SU-DHL-6 (cell line): ENCODE results near the gene HOXD11.

Experiments used
- H2AFZ ChIP-seq: fragments of 200-600 bp; sonication (generic); 2 replicates; pipeline ENCODE4 v1.6.1; 2014; ENCODE audit warnings: low read depth, mild to moderate bottlenecking, moderate library complexity, mixed read lengths, antibody characterized with exemption, low read length; ENCODE audit not compliant: severe bottlenecking
- H3F3A ChIP-seq: fragments of 200-600 bp; shearing (Covaris generic); 2 replicates; pipeline ENCODE4 v1.6.0; 2016; ENCODE audit warnings: antibody characterized with exemption, mild to moderate bottlenecking; ENCODE audit not compliant: insufficient read depth
- H3K27ac ChIP-seq: fragments of 200-600 bp; sonication (generic); 2 replicates; pipeline ENCODE4 v1.5.1; 2016; ENCODE audit warnings: low read depth, mild to moderate bottlenecking, low read length, moderate library complexity, mixed read lengths
- H3K27me3 ChIP-seq: fragments of 200-600 bp; sonication (generic), shearing (Covaris generic); 2 replicates; pipeline ENCODE4 v1.6.0; 2014; ENCODE audit warnings: mild to moderate bottlenecking, low read length
- H3K36me3 ChIP-seq: fragments of 200-600 bp; sonication (generic); 2 replicates; pipeline ENCODE4 v1.6.1; 2014; ENCODE audit warnings: mild to moderate bottlenecking, low read length, mixed read lengths
- H3K4me2 ChIP-seq: fragments of 300-600, 200-600 bp; shearing (Covaris generic), sonication (generic); 2 replicates; pipeline ENCODE4 v1.6.0; 2014; ENCODE audit warnings: low read length, low read depth, mild to moderate bottlenecking; ENCODE audit not compliant: poor library complexity, severe bottlenecking
- H3K4me3 ChIP-seq: fragments of 200-600 bp; sonication (generic); 2 replicates; pipeline ENCODE4 v1.5.1; 2014; ENCODE audit warnings: antibody characterized with exemption, low read length, mild to moderate bottlenecking, mixed read lengths; ENCODE audit not compliant: insufficient read depth, poor library complexity, severe bottlenecking
- H3K79me2 ChIP-seq: fragments of 200-600 bp; sonication (generic); 2 replicates; pipeline ENCODE4 v1.6.1; 2014; ENCODE audit warnings: mild to moderate bottlenecking, low read length, moderate library complexity; ENCODE audit not compliant: insufficient read depth
- H3K9ac ChIP-seq: fragments of 200-600 bp; sonication (generic); 2 replicates; pipeline ENCODE4 v1.7.0; 2014; ENCODE audit warnings: mild to moderate bottlenecking, low read length
- H3K9me2 ChIP-seq: fragments of 200-600 bp; sonication (generic); replicated peaks from 2 replicates; pipeline ENCODE4 v1.6.1; 2014; ENCODE audit warnings: low read length; ENCODE audit not compliant: insufficient read depth
- H3K9me3 ChIP-seq: fragments of 200-600 bp; sonication (generic); 2 replicates; pipeline ENCODE4 v1.6.1; 2014; ENCODE audit warnings: low read length, mixed read lengths; ENCODE audit not compliant: insufficient read depth
- H4K20me1 ChIP-seq: fragments of 200-600 bp; sonication (generic); 2 replicates; pipeline ENCODE4 v1.6.1; 2014; ENCODE audit warnings: low read depth, mild to moderate bottlenecking, antibody characterized with exemption, low read length, moderate library complexity, mixed read lengths
- EZH2phosphoT487 ChIP-seq: fragments of 200-600 bp; sonication (generic), shearing (Covaris generic); conservative IDR thresholded peaks from 2 replicates; pipeline ENCODE4 v1.6.1; 2018; ENCODE audit warnings: mild to moderate bottlenecking, antibody characterized with exemption, low read length, moderate library complexity, mixed read lengths
- TF ChIP-seq, protein P1 (sequence below): fragments of 200-600 bp; sonication (generic); IDR thresholded peaks from one replicate; pipeline ENCODE4 v1.5.1; 2017; ENCODE audit warnings: antibody characterized with exemption, mild to moderate bottlenecking, low read length, moderate library complexity; ENCODE audit not compliant: insufficient read depth, poor library complexity, severe bottlenecking

Gene HOXD11

DNA sequence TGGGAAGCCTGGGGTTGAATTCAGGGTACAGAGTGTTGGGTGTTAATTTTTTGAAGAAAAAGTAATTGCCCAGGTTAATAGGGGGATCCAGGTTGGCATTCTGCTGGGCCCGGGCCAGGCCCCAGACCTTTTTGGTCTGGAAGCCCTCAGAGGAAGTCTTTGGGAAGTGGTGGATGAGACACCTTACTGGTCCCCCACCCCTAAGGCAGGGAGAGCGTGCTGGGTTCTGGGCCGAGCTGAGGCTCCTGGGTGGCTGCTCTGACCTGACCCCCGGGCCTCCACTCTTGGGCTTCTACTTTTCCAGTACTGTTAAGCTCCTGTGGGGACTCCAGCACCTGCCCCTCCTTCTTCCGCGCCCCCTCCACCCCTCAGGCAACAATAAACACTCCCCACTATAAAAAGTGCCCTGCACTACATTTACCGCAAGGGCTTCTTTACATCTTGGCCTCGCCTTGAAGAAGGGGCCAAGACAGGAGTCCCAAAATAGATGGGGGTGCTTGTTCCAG, 49.3 kb downstream of the HOXD11 start:
- Histone ChIP-seq H3K36me3 (no peaks in the 10 kb centered on the region), H3K27me3 (no peaks in the 10 kb centered on the region), H3K79me2 (no peaks in the 10 kb centered on the region), H3K9me3 (no peaks in the 10 kb centered on the region), H3K4me2 (no peak overlapping the region), H3K4me3 (no peak overlapping the region), H4K20me1 (no peaks in the 10 kb centered on the region), H3K9me2 (no peaks in the 10 kb centered on the region), H3K27ac (no peak overlapping the region), H3K9ac (no peak overlapping the region), H3F3A (no peaks in the 10 kb centered on the region), H2AFZ (no peak overlapping the region)
- TF ChIP-seq, protein P1, sequence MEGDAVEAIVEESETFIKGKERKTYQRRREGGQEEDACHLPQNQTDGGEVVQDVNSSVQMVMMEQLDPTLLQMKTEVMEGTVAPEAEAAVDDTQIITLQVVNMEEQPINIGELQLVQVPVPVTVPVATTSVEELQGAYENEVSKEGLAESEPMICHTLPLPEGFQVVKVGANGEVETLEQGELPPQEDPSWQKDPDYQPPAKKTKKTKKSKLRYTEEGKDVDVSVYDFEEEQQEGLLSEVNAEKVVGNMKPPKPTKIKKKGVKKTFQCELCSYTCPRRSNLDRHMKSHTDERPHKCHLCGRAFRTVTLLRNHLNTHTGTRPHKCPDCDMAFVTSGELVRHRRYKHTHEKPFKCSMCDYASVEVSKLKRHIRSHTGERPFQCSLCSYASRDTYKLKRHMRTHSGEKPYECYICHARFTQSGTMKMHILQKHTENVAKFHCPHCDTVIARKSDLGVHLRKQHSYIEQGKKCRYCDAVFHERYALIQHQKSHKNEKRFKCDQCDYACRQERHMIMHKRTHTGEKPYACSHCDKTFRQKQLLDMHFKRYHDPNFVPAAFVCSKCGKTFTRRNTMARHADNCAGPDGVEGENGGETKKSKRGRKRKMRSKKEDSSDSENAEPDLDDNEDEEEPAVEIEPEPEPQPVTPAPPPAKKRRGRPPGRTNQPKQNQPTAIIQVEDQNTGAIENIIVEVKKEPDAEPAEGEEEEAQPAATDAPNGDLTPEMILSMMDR = no peak
- TF ChIP-seq EZH2phosphoT487 = no peak

DNA sequence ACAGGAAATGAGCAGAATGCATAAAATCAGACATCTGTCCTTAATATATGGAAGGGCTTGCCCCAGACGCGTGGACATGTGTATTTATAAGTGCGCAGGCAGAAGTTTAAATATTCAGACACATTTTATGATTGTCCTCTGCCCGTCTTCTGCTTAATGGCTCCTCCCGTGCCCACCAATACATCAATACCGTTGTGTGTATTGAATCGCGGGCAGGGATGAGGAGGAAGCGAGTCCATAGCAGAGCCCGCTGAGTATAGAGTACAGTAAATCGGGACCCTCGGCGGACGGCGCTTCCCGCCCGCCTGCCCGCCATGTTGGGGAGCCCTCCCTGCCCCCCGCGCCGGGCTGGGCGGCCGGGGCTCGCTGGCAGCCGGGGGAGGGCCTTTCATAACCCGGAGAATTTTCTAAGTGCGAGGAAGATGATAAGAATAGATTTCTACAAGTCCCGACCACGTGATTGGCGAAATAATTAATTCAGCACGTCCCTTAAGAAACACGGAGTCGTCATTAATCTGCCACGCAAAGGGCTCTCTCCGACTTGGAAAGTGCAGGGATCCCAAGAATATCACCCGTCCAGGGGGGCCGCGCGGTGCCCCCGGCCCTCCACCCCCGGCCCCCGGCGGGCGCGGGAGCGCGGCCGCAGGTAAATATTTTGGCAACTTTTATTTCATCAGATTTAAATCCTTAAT, 49.9 kb downstream of the HOXD11 start, which contains the start of gene HOXD3:
Gene HOXD3 (plus strand): TSS at position 501 of the 692 bp plus-strand sequence. CDS start 11,808 bp downstream, outside the sequence.
- H3K36me3 ChIP-seq = no peaks in the 10 kb centered on the region
- H3K9me3 ChIP-seq = no peaks in the 10 kb centered on the region
- no peak within 1 kb of the TSS for H3K27ac ChIP-seq
- H3K27me3 ChIP-seq = no peaks in the 10 kb centered on the region
- no peaks in the 10 kb centered on the region for H3F3A ChIP-seq
- H4K20me1 ChIP-seq = no peaks in the 10 kb centered on the region
- H2AFZ ChIP-seq = no peak within 1 kb of the TSS
- H3K4me3 ChIP-seq = no peak within 1 kb of the TSS
- H3K9me2 ChIP-seq = no peaks in the 10 kb centered on the region
- H3K79me2 ChIP-seq = no peaks in the 10 kb centered on the region
- TF ChIP-seq, protein P1 = no peak
- no peak for TF ChIP-seq EZH2phosphoT487
- H3K9ac ChIP-seq = no peak within 1 kb of the TSS
- no peak within 1 kb of the TSS for H3K4me2 ChIP-seq

DNA sequence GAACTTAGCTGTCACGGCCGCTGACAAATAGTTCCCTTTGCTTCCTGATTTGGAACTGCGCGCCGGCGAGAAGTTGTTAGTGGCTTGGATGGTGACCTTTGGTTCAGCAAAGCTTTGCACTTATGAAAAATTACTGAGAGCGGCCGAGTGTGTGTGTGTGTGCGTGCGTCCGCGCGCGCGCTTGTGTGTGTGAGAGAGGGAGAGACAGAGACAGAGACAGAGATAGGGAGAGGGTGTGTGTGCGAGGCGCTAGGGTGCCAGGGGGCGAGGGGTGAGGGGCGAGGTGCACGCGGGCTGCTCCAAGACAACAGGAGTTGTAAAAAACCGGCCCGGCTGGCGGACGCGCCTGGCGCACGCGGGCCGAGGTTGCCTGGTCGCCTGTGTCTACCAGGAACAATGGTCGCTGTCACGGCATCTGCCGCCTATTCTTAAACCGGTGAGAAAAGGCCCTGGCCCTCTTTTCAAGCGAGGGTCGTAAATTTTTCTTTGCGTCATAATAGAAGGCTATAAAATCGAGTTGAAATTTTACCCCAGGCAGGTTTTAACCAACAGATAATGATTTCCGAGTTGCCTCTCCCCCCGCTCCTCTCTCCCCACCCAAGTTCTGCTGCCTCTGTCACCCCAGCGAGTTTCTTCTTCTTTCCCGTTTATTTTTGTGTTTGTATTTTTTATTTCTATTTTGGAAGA, 50.6 kb downstream of the HOXD11 start:
- no peak overlapping the region for H3K9ac ChIP-seq
- H3K36me3 ChIP-seq = no peaks in the 10 kb centered on the region
- TF ChIP-seq, protein P1 = no peak
- no peak for TF ChIP-seq EZH2phosphoT487
- H3K4me2 ChIP-seq = no peak overlapping the region
- H3K79me2 ChIP-seq = no peaks in the 10 kb centered on the region
- no peaks in the 10 kb centered on the region for H4K20me1 ChIP-seq
- H3K9me2 ChIP-seq = no peaks in the 10 kb centered on the region
- no peaks in the 10 kb centered on the region for H3K27me3 ChIP-seq
- H3K9me3 ChIP-seq = no peaks in the 10 kb centered on the region
- no peak overlapping the region for H3K27ac ChIP-seq
- H3F3A ChIP-seq = no peaks in the 10 kb centered on the region
- no peak overlapping the region for H3K4me3 ChIP-seq
- no peak overlapping the region for H2AFZ ChIP-seq
